SKM-1 treated with dmso at 0.1 percent for 144 hours (cell line): ENCODE data around the gene AFG3L2.

ENCODE experiments used
- DNase-seq: peaks from one replicate; lab custom pipeline; 2025; ENCODE audit not compliant: unreplicated experiment; lab: John Stamatoyannopoulos, UW

The AFG3L2 gene

DNA sequence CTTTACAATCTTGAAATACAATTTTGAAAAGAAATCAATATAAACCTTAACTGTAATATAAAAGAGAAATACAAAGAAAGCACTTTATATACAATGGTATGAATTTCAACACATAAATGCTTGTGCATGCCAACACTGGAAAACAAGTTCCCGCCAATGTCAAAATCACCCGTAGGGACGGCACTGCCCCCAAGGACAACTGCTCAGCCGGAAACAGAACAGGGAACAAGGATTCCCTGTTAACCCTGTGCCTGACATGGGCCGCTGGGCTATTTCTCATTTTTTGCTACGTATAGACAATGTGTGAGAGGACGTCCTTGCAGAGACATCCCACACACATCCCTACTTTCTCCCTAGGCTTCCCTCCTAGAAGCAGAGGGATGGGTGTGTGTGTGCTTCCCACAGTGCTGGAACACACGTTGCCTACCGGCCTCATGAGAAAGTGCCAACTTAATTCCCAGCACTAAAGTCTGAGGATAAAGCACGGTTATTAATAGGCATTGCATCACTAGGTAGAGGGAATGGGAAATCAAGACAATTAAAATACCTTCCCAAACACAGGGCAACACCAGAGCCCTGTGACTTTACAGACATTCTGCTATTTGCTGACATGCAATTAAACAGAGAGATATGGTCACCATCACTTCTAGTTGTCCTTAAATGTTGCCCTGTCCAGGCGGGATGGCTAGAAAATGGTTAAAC lies 14.4 kb downstream of the AFG3L2 start:
- no peak for DNase-seq

DNA sequence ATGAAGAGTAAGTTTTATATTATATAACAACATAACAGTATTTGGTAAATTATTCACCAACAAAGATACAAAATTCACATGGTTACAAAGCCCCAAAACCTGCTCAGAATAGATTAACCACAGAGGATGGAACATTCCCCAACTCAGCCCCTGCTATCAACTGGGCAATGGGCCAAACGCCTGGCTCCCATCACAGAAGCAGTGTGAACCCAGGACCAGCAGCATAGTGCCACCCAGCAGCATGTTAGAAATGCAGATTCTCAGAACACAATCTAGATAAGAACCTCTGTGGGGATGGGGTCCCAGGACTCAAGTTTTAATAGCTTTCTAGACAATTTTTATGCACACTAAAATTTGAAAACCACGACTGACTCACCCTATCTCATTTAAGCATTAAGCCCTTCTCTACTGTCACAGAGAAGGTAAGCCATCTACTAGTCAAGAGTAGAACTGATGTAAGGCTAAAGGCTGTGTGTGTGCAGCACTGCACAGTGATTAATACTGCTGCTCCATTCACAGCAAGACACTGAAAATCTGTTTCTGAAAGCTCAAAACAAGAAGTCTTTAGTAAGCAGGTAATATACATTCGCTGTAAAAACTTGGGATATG lies 15.2 kb downstream of the AFG3L2 start:
- DNase-seq: no peak

DNA sequence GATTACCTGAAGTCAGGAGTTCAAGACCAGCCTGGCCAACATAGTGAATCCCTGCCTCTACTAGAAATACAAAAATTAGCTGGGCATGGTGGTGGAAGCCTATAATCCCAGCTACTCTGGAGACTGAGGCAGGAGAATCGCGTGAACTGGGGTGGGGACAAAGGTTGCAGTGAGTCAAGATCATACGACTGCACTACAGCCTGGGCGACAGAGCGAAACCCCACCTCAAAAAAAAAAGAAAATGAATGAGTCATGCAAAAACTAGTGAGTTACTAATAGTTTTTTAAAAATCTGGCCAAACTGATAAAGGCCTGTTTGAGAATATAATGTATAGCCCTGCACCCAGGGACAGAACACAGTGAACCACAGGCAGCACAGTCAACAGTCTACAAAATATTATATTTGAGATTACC lies 17.5 kb downstream of the AFG3L2 start:
- DNase-seq: no peak

GRCh38 chr18:12352188-12352587 lies 24.8 kb downstream of the AFG3L2 start:
- DNase-seq: no peak

- no peak for DNase-seq
These were observed 29.1 kb downstream of the AFG3L2 start for GRCh38 chr18:12347895-12348294.

DNA sequence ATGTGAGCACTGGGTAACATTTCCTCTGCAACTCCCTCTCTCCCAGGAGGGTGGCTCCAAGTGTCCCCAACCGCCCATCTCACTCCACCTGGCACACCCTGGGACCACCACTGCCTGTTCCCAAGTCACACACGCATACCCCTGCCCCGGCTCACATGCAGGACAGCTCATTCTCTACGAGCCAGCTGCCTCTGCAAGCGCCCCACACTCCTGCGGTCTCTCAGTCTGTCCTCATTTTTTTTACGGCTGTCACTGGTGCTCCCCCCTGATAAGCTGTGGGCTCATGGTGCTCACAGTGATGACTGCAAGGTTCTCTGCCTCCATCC lies 30.8 kb downstream of the AFG3L2 start:
- DNase-seq: no peak

DNA sequence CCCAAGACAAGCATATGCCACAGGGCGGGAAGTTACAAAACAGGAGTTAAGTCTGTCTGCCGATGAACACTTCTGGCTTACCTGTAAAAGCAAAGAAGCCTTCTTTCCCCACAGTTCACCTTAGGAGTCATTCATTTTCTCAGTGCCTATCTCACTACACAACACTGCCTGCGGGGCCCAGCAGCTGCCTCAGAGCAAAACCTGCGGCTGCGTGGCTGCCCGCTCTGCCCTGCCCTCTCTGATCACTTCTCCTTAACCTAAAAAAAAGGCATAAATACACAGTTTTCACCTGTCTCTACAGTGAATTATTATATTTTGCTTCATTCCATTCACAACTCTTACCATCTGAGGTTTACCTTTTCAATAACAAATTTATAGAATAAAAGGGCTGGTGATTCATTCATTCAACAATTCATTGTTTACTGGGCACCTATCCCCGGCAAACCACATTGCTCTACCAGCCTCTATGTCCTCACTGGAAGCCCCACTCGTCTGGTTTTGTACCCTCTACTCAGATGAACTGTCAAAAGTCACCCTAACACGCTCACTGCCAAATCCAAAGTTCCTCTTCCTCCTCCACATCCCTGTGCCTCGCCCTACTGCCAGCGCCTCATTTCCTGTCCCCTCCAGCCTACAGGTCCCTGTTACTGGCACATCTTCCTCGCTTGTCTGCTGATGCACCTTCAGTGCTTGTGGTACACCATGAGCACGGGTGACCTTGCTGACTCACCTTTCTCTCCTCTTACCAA lies 31.4 kb downstream of the AFG3L2 start:
- DNase-seq: no peak

DNA sequence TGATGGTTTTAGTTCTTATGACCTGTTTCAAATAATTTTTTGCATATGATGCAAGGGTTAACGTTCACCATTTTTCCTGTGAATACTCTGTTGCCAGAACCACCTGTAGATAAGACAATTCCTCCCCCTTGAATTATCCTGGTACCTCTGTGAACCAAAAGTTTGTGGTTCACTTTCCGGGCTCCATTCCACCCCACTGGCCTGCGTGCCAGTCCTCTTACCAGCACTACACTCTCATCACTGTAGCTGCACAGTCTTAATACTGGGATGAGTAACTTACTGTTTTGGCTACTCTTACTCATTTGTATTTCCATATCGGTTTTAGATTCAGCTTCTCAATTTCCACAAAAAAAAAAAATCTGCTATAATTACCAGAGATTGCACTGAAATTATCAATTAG lies 34.4 kb downstream of the AFG3L2 start:
- no peak for DNase-seq

DNA sequence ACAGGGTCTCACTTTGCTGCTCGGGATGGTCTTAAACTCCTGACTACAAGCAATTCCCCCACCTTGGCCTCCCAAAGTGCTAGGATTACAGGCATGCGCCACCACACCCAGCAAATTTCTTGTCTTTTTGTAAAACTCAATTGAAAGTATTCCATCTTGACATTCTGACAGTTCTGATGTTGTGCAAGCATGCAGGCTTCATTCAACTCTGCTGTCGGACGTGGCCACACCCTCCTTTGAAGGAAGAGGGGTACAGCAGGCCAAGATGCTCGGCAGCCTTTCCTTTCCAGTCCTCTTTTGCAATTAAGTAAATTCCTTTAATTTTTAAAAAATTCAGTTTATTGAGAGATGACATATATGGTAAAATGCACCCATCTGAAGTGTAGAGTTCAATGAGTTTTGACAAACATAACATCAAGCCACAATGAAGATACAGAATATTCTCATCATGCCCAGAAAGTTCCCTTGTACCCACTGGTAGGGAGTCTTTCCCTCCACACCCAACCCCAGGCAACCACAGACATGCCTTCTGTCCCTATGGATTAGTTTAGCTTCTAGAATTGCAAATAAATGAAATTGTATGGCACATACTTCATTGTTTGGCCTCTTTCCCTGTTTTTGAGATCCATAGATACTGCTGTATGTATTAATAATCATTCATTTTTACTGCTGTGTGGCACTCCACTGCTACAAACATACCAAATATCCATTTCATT lies 35.9 kb downstream of the AFG3L2 start:
- no peak for DNase-seq

DNA sequence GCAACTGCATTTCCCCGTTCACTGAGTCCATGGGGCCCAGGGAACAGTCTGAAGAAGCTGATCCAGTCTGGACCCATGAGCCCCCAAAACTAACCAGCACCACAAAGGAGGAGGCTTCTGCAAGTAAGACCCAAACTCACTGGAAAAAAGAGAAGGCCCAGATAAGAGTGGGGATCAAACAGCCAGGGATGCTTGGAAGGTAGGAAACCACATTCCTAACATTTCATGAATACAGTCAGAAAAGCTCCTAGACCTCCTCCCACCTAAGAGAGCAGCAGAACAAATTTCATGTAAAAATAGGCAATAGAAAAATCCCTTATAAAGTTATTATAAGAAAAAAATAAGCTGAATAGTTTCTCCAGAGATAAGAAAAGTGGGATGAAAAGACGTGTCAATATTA lies 38.6 kb downstream of the AFG3L2 start:
- DNase-seq: no peak

- DNase-seq: no peak
These were observed 40.1 kb downstream of the AFG3L2 start for GRCh38 chr18:12336887-12337286.

- no peak for DNase-seq
These were observed 40.8 kb downstream of the AFG3L2 start for GRCh38 chr18:12336171-12336613.

GRCh38 chr18:12335503-12335902 lies 41.5 kb downstream of the AFG3L2 start:
- DNase-seq: no peak

GRCh38 chr18:12334863-12335262 lies 42.2 kb downstream of the AFG3L2 start:
- no peak for DNase-seq

DNA sequence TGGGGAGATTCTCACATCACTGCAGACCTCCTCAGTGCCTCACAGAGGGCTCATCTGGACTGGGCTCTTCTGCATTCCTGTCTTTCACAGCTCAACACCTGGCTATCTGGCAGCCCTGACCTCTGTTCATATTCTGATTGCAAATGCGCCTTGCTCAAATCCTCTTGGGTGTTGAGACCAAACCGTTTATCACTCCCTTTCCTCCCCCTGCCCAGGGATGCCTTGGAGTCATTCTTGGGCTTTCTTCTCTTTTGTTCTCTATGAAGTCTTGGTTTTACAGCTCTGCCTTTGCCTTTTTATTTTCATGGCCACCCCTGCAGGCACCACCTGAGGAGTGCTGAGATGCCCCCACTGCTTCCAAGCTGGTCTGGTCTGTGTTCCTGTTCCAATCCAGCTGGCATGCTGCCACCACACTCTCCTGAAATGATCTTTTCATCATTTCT lies 42.6 kb downstream of the AFG3L2 start:
- no peak for DNase-seq

GRCh38 chr18:12333506-12334290 lies 43.3 kb downstream of the AFG3L2 start:
- no peak for DNase-seq

DNA sequence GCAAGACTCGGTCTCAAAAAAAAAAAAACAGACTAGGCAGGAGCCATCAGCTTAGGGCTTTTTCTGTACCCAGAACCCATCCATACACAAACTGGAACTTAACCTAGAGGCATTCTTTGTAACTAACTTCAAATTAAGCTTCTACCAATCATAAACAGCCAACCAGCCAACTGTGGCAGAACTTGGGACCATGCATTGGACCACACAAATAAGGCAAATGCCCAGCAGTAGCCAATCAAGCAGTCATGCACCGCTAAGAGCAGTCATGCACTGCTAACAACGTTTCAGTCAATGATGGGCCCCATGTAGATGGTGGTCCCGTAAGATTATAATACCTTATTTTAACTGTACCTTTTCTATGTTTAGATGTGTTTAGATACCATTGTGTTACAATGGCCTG lies 46.3 kb downstream of the AFG3L2 start:
- DNase-seq: no peak

DNA sequence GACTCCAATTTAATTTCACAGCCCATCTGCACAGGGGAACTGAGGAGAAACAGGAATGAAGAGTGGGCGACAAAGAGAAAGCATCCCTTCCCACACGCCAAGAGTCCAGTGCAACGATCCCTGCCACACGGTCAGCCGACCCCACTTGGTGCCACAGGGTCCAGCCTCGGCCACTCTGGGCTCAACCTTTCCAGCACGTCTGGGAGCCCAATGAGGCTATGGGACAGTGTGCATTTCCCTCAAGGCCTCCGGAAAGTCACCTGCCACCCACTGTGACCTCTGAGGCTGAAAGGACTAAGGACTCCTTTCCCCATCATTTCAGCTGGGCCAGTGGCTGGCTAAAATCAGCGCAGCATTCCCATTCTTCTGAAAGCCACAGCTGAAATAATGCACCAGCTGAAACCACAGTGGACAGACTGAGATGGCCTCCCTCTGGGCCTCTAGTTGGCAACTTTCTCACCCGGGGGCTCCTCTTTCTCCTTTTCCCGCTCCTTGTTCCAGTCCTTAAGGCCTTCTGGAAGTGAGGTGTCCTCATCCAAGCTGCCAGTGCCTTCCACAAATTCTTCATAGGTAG lies 47.8 kb downstream of the AFG3L2 start:
- no peak for DNase-seq

GRCh38 chr18:12328179-12328823 lies 48.7 kb downstream of the AFG3L2 start:
- no peak for DNase-seq
